Smooth muscle cell (in vitro differentiated cells): ENCODE measurements around the gene S100A6. TPM values are rescaled to one million over a fixed set of nuclear protein-coding genes. Genes with fewer than 3 reads are reported as not detected.
"Not testable (repeated sequence)": the region's sequence is repeated elsewhere in the genome, so short reads cannot be mapped to it uniquely, and the experiment has no call there.

Experiments
- DNase-seq: peaks from one replicate; lab custom pipeline; 2025; ENCODE audit not compliant: unreplicated experiment; lab: John Stamatoyannopoulos, UW
- H2AFZ ChIP-seq: fragments of 200-600 bp; sonication (generic); 2 replicates; pipeline ENCODE4 v1.6.0; 2016; ENCODE audit warnings: antibody characterized with exemption, low read depth, mild to moderate bottlenecking
- H3F3A ChIP-seq: fragments of 200-600 bp; sonication (generic); 2 replicates; pipeline ENCODE4 v1.6.0; 2017; ENCODE audit warnings: antibody characterized with exemption, low read depth
- H3K27ac ChIP-seq: fragments of 200-600 bp; sonication (generic); 2 replicates; pipeline ENCODE4 v1.5.1; 2016; ENCODE audit warnings: low read depth, mild to moderate bottlenecking
- H3K27me3 ChIP-seq: fragments of 200-600 bp; sonication (generic); 2 replicates; pipeline ENCODE4 v1.6.1; 2016; ENCODE audit warnings: low read depth, mild to moderate bottlenecking
- H3K36me3 ChIP-seq: fragments of 200-600 bp; sonication (generic); 2 replicates; pipeline ENCODE4 v1.5.1; 2016; ENCODE audit warnings: low read depth
- H3K4me1 ChIP-seq: fragments of 200-600 bp; sonication (generic); 2 replicates; pipeline ENCODE4 v1.5.1; 2016; ENCODE audit warnings: low read depth
- H3K4me2 ChIP-seq: fragments of 200-600 bp; sonication (generic); 2 replicates; pipeline ENCODE4 v1.6.0; 2016; ENCODE audit warnings: mild to moderate bottlenecking
- H3K4me3 ChIP-seq: fragments of 200-600 bp; sonication (generic); 2 replicates; pipeline ENCODE4 v1.5.1; 2016; ENCODE audit warnings: mild to moderate bottlenecking
- H3K79me2 ChIP-seq: fragments of 200-600 bp; sonication (generic); 2 replicates; pipeline ENCODE4 v1.6.0; 2016; ENCODE audit warnings: low read depth, mild to moderate bottlenecking
- H3K9ac ChIP-seq: fragments of 200-600 bp; sonication (generic); 2 replicates; pipeline ENCODE4 v1.6.0; 2016; ENCODE audit warnings: low read depth
- H3K9me3 ChIP-seq: fragments of 200-600 bp; sonication (generic); replicated peaks from 2 replicates; pipeline ENCODE4 v1.5.1; 2016; ENCODE audit warnings: low read depth
- H4K20me1 ChIP-seq: fragments of 200-600 bp; sonication (generic); 2 replicates; pipeline ENCODE4 v1.6.0; 2016; ENCODE audit warnings: low read depth
- WGBS: methylation state at CpG from one replicate; pipeline ENCODE4 v1.1.7; 2016; ENCODE audit warnings: low lambda C conversion rate; 5-methylcytosine and 5-hydroxymethylcytosine counted together
- polyA plus RNA-seq: library from polyadenylated mRNA; unstranded; fragments of >200 nt; fragmentation: Nextera tagmentation; extraction: Ambion mirVana; gene quantifications from 2 replicates; pipeline ENCODE4 v1.2.1, GENCODE V29; 2016
- total RNA-seq: library from RNA; depleted of rRNA; stranded (reverse); fragments of >200 nt; gene quantifications from 2 replicates; pipeline ENCODE4 v1.2.3, GENCODE V29; 2014
- TF ChIP-seq, protein P1 (sequence below): fragments of 200-600 bp; sonication (generic); IDR thresholded peaks from 2 replicates; pipeline ENCODE4 v1.5.1; 2017; ENCODE audit warnings: borderline replicate concordance, mild to moderate bottlenecking, antibody characterized with exemption; ENCODE audit not compliant: insufficient read depth, poor library complexity, severe bottlenecking

S100A6 gene
- total and polyA plus RNA-seq, 2 experiments from 2014 or later = 499 to 1,358 TPM

DNA sequence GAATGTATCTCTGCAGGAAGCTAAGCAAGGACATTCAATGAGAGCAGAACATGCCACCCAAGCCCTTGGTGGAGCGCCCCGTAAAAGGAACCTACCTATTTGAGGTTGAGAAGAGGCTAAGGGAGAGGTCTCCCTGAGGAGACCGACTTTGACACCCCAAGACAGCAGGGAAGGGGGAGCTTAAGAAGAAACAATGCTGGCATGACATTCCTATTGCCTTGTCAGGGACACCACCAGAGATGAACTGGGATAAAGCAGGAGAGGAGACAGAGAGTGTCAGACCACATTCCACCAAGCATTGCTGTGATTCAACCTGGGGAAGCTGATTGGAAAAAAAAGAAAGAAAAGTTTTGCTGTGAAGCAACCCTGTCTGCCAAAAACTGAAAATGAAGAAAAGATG is 43.1 kb upstream of the S100A6 start:
- Histone ChIP-seq H3F3A (no peaks in the 10 kb centered on the region), H4K20me1 (no peaks in the 10 kb centered on the region), H3K9me3 (no peaks in the 10 kb centered on the region), H3K79me2 (no peaks in the 10 kb centered on the region), H3K4me3 (no peak overlapping the region), H3K36me3 (no peaks in the 10 kb centered on the region), H3K9ac (no peak overlapping the region), H3K27ac (no peak overlapping the region), H2AFZ (no peak overlapping the region), H3K27me3 (no peaks in the 10 kb centered on the region), H3K4me2 (peak overlapping the region; percentile 19), H3K4me1 (peaks cover 15% of the 10 kb centered on the region)
- TF ChIP-seq, protein P1, sequence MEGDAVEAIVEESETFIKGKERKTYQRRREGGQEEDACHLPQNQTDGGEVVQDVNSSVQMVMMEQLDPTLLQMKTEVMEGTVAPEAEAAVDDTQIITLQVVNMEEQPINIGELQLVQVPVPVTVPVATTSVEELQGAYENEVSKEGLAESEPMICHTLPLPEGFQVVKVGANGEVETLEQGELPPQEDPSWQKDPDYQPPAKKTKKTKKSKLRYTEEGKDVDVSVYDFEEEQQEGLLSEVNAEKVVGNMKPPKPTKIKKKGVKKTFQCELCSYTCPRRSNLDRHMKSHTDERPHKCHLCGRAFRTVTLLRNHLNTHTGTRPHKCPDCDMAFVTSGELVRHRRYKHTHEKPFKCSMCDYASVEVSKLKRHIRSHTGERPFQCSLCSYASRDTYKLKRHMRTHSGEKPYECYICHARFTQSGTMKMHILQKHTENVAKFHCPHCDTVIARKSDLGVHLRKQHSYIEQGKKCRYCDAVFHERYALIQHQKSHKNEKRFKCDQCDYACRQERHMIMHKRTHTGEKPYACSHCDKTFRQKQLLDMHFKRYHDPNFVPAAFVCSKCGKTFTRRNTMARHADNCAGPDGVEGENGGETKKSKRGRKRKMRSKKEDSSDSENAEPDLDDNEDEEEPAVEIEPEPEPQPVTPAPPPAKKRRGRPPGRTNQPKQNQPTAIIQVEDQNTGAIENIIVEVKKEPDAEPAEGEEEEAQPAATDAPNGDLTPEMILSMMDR = no peak
- DNase-seq = no peak
- 84% methylated on average over 3 of the region's 3 CpGs for WGBS

DNA sequence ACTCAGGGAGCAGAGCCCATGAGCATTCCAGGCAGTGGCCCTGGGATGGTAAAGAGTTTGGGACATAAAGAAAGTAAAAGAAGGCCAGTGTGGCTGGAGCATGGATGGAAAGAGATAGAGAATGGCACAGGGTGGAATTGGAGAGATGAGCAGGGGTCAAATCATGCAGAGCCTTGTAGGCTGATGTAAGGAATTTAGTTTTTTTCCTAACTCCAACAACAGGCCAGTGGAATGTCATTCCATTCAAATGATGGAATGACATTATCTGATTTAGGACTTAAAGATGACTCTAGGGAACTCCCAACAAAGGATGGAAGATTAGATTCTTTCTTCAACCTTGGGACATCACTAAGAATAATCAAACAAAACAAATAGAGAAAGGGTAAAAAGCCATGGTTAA is 42.7 kb upstream of the S100A6 start:
- H3K27ac ChIP-seq = no peak overlapping the region
- DNase-seq = no peak
- H2AFZ ChIP-seq = no peak overlapping the region

DNA sequence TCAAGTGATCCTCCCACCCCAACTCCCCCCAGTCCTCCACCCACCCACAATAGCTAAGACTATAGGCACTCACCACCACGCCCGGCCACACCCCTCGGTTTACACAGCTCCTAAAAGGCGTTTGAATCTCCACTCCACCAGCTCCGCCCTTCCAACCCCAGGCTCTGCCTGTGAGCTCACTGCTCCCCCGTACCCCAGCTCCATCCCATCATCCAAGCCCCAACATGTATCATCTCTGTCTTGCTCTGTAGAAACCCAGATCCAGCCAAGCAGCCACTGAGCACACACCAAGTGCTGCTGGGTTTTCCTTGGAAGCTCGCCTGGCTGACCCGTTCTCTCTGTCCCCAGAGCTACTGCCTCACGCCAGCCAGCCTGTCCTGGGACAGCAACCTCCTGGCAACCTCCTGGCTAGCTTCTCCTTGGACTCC is 41.8 kb upstream of the S100A6 start:
- no peak overlapping the region for H3K9ac ChIP-seq
- no peak overlapping the region for H3K4me2 ChIP-seq
- TF ChIP-seq, protein P1 = no peak
- H3K27ac ChIP-seq = no peak overlapping the region
- no peaks in the 10 kb centered on the region for H3F3A ChIP-seq
- H2AFZ ChIP-seq = no peak overlapping the region
- no peaks in the 10 kb centered on the region for H4K20me1 ChIP-seq
- H3K79me2 ChIP-seq = no peaks in the 10 kb centered on the region
- WGBS = 90% methylated on average over 6 of the region's 9 CpGs
- H3K27me3 ChIP-seq = no peaks in the 10 kb centered on the region
- DNase-seq = no peak
- no peak overlapping the region for H3K4me3 ChIP-seq
- H3K36me3 ChIP-seq = no peaks in the 10 kb centered on the region
- H3K4me1 ChIP-seq = peaks cover 12% of the 10 kb centered on the region
- H3K9me3 ChIP-seq = no peaks in the 10 kb centered on the region

More for the DNA sequence above, 42.7 kb upstream of the S100A6 start:
- H3K79me2 ChIP-seq = no peaks in the 10 kb centered on the region
- peak overlapping the region; percentile 19 for H3K4me2 ChIP-seq
- H3K27me3 ChIP-seq = no peaks in the 10 kb centered on the region
- no peaks in the 10 kb centered on the region for H3K9me3 ChIP-seq
- TF ChIP-seq, protein P1 = no peak
- no peaks in the 10 kb centered on the region for H3K36me3 ChIP-seq
- peaks cover 12% of the 10 kb centered on the region for H3K4me1 ChIP-seq
- no peak overlapping the region for H3K4me3 ChIP-seq
- no peak overlapping the region for H3K9ac ChIP-seq
- H4K20me1 ChIP-seq = no peaks in the 10 kb centered on the region
- no peaks in the 10 kb centered on the region for H3F3A ChIP-seq

DNA sequence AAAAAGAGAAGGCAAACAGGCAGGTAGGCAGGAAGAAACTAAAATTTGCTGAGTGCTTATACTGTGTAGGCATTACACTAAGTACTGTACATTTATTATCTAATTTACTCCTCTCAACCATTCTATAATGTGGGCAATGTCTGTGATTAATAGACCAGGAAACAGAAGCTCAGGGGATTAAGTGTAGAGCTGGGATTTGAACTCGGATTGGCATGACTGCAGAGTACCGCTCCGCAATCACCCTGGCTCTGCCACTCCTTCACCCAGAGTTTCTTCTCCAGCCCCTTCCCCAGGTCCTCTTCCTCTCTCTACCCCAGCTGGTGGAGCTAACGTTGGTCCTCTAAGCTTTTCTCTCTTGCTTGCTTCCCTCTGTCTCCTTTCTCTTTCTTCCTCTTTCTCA is 41.3 kb upstream of the S100A6 start:
- no peak overlapping the region for H3K27ac ChIP-seq
- H3K9me3 ChIP-seq = no peaks in the 10 kb centered on the region
- H3K9ac ChIP-seq = no peak overlapping the region
- TF ChIP-seq, protein P1 = no peak
- DNase-seq = no peak
- no peaks in the 10 kb centered on the region for H3K79me2 ChIP-seq
- H3K27me3 ChIP-seq = no peaks in the 10 kb centered on the region
- H3F3A ChIP-seq = no peaks in the 10 kb centered on the region
- no peak overlapping the region for H2AFZ ChIP-seq
- WGBS = 64% methylated on average over 4 of the region's 4 CpGs
- peaks cover 12% of the 10 kb centered on the region for H3K4me1 ChIP-seq
- H4K20me1 ChIP-seq = no peaks in the 10 kb centered on the region
- H3K36me3 ChIP-seq = no peaks in the 10 kb centered on the region
- H3K4me2 ChIP-seq = no peak overlapping the region
- H3K4me3 ChIP-seq = no peak overlapping the region

DNA sequence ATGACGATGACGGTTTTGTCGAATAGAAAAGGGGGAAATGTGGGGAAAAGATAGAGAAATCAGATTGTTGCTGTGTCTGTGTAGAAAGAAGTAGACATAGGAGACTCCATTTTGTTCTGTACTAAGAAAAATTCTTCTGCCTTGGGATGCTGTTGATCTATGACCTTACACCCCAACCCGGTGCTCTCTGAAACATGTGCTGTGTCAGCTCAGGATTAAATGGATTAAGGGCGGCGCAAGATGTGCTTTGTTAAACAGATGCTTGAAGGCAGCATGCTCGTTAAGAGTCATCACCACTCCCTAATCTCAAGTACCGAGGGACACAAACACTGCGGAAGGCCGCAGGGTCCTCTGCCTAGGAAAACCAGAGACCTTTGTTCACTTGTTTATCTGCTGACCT is 39.7 kb upstream of the S100A6 start:
- H3K4me3 ChIP-seq, H3K9ac ChIP-seq, H3K36me3 ChIP-seq, H2AFZ ChIP-seq, H3K9me3 ChIP-seq, H3K27me3 ChIP-seq, H3K4me2 ChIP-seq, H3K27ac ChIP-seq, DNase-seq, H4K20me1 ChIP-seq, H3K79me2 ChIP-seq, H3F3A ChIP-seq: not testable (repeated sequence)
- 42% methylated on average over 10 of the region's 10 CpGs for WGBS
- peaks cover 12% of the 10 kb centered on the region for H3K4me1 ChIP-seq

DNA sequence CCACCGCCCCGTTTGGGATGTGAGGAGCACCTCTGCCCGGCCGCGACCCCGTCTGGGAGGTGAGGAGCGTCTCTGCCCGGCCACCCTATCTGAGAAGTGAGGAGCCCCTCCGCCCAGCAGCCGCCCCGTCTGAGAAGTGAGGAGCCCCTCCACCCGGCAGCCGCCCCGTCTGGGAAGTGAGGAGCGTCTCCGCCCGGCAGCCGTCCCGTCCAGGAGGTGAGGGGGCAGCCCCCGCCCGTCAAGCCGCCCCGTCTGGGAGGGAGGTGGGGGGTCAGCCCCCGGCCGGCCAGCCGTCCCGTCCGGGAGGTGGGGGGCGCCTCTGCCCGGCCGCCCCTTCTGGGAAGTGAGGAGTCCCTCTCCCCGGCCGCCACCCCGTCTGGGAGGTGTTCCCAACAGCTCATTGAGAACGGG is 39.3 kb upstream of the S100A6 start:
- not testable (repeated sequence) for H3K4me3 ChIP-seq, H3K27me3 ChIP-seq, H3K9ac ChIP-seq, H3K9me3 ChIP-seq, H3K27ac ChIP-seq, H3K4me2 ChIP-seq, H3K79me2 ChIP-seq, H2AFZ ChIP-seq, H3F3A ChIP-seq, H4K20me1 ChIP-seq, DNase-seq, H3K36me3 ChIP-seq
- peaks cover 12% of the 10 kb centered on the region for H3K4me1 ChIP-seq
- 91% methylated on average over 13 of the region's 35 CpGs for WGBS
